ENCODE measurements around the gene FRYL. TPM values are rescaled to one million over a fixed set of nuclear protein-coding genes. Genes with fewer than 3 reads are reported as not detected.
"Not testable (repeated sequence)": the region's sequence is repeated elsewhere in the genome, so short reads cannot be mapped to it uniquely, and the experiment has no call there.

The FRYL gene
- polyA plus RNA-seq, 1 donor, result 45.7 TPM

DNA sequence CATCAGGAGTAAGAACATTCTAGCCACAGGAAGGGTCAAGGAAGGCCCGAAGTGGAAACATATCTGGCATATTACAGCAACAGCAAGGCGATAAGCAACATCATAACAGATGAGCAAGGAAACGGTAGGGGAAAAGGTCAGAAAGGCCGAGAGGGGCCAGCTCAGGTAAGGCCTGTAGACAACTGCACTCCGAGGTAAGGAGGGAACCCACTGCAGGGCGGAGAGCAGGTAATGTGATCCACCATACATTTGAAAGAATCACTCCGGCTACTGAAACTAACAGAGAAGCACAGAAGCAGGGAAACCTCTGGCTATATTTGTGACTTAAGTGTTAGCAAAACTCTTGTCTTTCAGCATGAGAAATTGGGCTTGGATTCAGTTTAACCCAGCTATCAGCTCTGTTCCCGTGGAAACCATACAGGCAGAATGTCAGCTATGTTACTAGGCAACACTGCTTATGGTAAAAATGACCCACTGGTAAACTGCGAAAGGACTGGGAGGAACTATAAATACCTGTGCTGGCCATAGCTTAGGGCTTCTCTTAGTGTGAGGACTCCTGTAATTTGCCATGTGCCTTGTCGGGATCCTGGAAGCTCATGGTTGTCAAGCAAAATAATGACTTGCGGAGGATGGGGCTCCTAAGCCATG is 31.0 kb downstream of the FRYL start:
- H3K4me1 ChIP-seq (ENCODE audit: control insufficient read depth, insufficient read depth, low read length), result no peaks in the 10 kb centered on the region
- WGBS (ENCODE audit: insufficient coverage, low lambda C conversion rate), result no CpG with 5 or more reads among the region's 11 CpGs
- H3K36me3 ChIP-seq (ENCODE audit: control insufficient read depth, insufficient read depth, low read length), result no peaks in the 10 kb centered on the region
- no peaks in the 10 kb centered on the region for H3K9me3 ChIP-seq (ENCODE audit: control insufficient read depth, low read depth, low read length)
- peak in 1 of 2 donors; percentile 6 for DNase-seq
- no peak overlapping the region for H3K27ac ChIP-seq (ENCODE audit: low read length)
- H3K4me3 ChIP-seq (ENCODE audit: low read length), result no peak overlapping the region
- H3K27me3 ChIP-seq (ENCODE audit: control insufficient read depth, insufficient read depth, low read length), result no peaks in the 10 kb centered on the region

DNA sequence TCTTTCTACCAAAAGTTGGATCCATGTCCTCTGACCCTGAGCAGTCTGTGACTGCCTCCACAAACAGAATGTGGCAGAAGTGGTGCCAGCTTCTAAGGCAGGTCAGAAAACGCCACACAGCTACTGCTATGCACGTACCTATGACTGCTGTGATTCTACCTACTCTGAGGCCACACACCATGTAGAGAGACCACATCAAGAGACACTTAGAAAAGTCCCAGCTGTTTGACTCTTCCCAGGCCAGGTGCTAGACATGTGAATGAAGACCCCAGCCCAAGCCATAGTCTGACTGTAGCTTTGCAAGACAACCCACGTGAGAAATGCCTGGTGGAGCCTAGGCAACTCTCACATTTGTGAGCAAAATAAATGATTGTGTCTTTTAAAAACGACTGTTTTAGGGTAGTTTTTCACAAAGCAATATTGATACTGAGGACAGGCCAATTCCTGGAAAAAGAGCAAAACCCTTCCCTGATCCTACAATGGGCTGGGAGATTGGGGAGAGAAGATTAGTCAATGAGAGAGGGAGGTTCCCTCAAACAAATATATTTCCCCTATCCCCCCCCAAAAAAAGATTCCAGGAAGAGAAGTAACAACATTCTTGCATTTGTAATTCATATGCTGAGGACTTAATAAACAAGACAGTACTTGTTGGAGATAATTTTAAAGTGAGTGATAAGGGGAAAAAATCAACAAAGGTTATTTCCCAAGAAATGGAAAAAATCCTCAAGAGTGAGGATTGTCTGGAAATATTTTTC is 33.3 kb downstream of the FRYL start:
- Histone ChIP-seq H3K36me3 (ENCODE audit: control insufficient read depth, insufficient read depth, low read length) (no peaks in the 10 kb centered on the region), H3K27me3 (ENCODE audit: control insufficient read depth, insufficient read depth, low read length) (no peaks in the 10 kb centered on the region), H3K27ac (ENCODE audit: low read length) (no peak overlapping the region), H3K9me3 (ENCODE audit: control insufficient read depth, low read depth, low read length) (no peaks in the 10 kb centered on the region), H3K4me3 (ENCODE audit: low read length) (no peak overlapping the region), H3K4me1 (ENCODE audit: control insufficient read depth, insufficient read depth, low read length) (no peaks in the 10 kb centered on the region)
- DNase-seq, result no peak
- WGBS (ENCODE audit: insufficient coverage, low lambda C conversion rate), result 50% methylated on average over 1 of the region's 4 CpGs

DNA sequence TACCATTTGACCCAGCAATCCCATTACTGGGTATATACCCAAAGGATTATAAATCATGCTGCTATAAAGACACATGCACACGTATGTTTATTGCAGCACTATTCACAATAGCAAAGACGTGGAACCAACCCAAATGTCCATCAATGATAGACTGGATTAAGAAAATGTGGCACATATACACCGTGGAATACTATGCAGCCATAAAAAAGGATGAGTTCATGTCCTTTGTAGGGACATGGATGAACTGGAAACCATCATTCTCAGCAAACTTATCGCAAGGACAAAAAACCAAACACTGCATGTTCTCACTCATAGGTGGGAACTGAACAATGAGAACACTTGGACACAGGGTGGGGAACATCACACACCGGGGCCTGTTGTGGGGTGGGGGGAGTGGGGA is 34.9 kb downstream of the FRYL start:
- not testable (repeated sequence) for H3K27me3 ChIP-seq (ENCODE audit: control insufficient read depth, insufficient read depth, low read length); H3K9me3 ChIP-seq (ENCODE audit: control insufficient read depth, low read depth, low read length); H3K4me1 ChIP-seq (ENCODE audit: control insufficient read depth, insufficient read depth, low read length); H3K27ac ChIP-seq (ENCODE audit: low read length); H3K36me3 ChIP-seq (ENCODE audit: control insufficient read depth, insufficient read depth, low read length); H3K4me3 ChIP-seq (ENCODE audit: low read length); DNase-seq
- no CpG with 5 or more reads among the region's 5 CpGs for WGBS (ENCODE audit: insufficient coverage, low lambda C conversion rate)

DNA sequence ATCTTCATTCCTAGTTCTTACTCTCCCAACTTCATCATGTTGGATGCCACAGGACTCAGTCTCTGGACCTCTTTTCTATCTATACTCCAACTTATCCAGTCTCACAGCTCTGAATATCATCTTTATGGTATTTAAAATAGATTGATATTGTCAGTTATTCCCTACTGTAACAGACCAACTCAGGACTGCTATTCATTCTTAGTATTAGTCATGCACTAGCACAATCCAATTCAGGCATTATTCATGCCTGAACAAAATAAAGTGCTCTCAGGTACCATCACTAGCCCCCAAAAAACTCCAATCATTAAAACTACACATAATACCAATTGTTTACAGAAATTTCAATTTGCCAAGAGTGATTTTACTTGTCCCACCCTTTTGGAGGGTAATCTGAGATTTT is 37.7 kb downstream of the FRYL start:
- Histone ChIP-seq H3K4me1 (ENCODE audit: control insufficient read depth, insufficient read depth, low read length) (no peaks in the 10 kb centered on the region), H3K27me3 (ENCODE audit: control insufficient read depth, insufficient read depth, low read length) (no peaks in the 10 kb centered on the region), H3K4me3 (ENCODE audit: low read length) (no peak overlapping the region), H3K9me3 (ENCODE audit: control insufficient read depth, low read depth, low read length) (no peaks in the 10 kb centered on the region), H3K27ac (ENCODE audit: low read length) (no peak overlapping the region), H3K36me3 (ENCODE audit: control insufficient read depth, insufficient read depth, low read length) (no peaks in the 10 kb centered on the region)
- DNase-seq, result no peak

DNA sequence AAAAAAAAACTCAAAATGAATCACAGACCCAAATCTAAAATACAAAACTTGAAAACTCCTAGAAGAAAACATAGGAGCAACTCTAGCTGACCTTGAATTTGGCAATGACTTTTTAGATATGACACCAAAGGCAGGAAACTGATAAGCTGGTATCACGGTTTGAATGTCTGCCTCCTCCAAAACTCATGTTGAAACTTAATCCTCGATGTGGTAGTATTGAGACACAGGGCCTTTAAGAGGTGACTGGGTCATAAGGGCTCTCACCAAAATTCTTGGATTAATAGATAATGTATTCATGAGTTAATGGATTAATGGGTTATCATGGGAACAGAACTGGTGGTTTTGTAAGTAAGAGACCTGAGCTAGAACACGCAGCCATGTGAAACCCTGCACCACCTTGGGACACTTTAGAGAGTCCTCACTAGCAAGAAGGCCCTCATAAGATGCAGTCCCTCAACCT is 40.5 kb downstream of the FRYL start:
- 83% methylated on average over 1 of the region's 3 CpGs for WGBS (ENCODE audit: insufficient coverage, low lambda C conversion rate)
- Histone ChIP-seq H3K9me3 (ENCODE audit: control insufficient read depth, low read depth, low read length) (no peaks in the 10 kb centered on the region), H3K27ac (ENCODE audit: low read length) (no peak overlapping the region), H3K4me1 (ENCODE audit: control insufficient read depth, insufficient read depth, low read length) (no peaks in the 10 kb centered on the region), H3K4me3 (ENCODE audit: low read length) (no peak overlapping the region), H3K27me3 (ENCODE audit: control insufficient read depth, insufficient read depth, low read length) (no peaks in the 10 kb centered on the region), H3K36me3 (ENCODE audit: control insufficient read depth, insufficient read depth, low read length) (no peaks in the 10 kb centered on the region)
- no peak for DNase-seq

DNA sequence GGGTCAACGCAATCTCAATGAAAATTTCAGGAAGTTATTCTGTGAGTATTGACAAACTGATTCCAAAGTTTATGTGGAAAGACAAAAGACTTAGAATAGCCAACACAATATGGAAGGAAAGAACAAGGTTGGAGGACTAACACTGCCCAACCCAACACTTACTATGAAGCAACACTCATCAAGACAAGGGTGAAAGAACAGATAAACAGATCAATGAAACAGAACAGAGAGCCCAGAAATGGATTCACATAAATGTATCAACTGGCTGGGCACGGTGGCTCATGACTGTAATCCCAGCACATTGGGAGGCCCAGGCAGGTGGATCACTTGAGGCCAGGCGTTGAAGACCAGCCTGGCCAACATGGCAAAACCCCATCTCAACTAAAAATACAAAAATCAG is 41.2 kb downstream of the FRYL start:
- no peak overlapping the region for H3K27ac ChIP-seq (ENCODE audit: low read length)
- H3K4me1 ChIP-seq (ENCODE audit: control insufficient read depth, insufficient read depth, low read length), result no peaks in the 10 kb centered on the region
- DNase-seq, result no peak
- no peaks in the 10 kb centered on the region for H3K9me3 ChIP-seq (ENCODE audit: control insufficient read depth, low read depth, low read length)
- no peaks in the 10 kb centered on the region for H3K36me3 ChIP-seq (ENCODE audit: control insufficient read depth, insufficient read depth, low read length)
- H3K4me3 ChIP-seq (ENCODE audit: low read length), result no peak overlapping the region
- no peaks in the 10 kb centered on the region for H3K27me3 ChIP-seq (ENCODE audit: control insufficient read depth, insufficient read depth, low read length)
- 100% methylated on average over 1 of the region's 3 CpGs for WGBS (ENCODE audit: insufficient coverage, low lambda C conversion rate)

DNA sequence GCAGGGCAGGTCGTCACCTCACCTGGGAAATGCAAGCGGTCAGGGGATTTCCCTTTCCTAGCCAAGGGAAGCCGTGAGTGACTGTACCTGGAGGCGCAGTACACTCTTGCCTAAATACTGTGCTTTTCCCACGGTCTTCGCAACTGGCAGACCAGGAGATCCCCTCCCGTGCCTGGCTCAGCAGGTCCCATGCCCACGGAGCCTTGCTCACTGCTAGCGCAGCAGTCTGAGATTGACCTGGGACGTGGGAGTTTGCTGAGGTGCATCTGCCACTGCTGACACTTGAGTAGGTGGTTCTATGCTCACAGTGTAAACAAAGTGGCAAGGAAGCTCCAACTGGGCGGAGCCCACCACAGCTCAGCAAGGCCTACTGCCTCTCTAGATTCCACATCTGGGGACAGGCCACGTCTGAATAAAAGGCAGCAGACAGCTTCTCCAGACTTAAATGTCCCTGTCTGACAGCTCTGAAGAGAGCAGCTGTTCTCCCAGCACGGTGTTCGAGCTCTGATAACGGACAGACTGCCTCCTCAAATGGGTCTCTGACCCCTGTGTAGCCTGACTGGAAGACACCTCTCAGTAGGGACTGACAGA is 51.1 kb downstream of the FRYL start:
- not testable (repeated sequence) for H3K27me3 ChIP-seq (ENCODE audit: control insufficient read depth, insufficient read depth, low read length); H3K9me3 ChIP-seq (ENCODE audit: control insufficient read depth, low read depth, low read length); DNase-seq; H3K4me3 ChIP-seq (ENCODE audit: low read length); H3K27ac ChIP-seq (ENCODE audit: low read length); H3K4me1 ChIP-seq (ENCODE audit: control insufficient read depth, insufficient read depth, low read length); H3K36me3 ChIP-seq (ENCODE audit: control insufficient read depth, insufficient read depth, low read length)
- WGBS (ENCODE audit: insufficient coverage, low lambda C conversion rate), result no CpG with 5 or more reads among the region's 15 CpGs

DNA sequence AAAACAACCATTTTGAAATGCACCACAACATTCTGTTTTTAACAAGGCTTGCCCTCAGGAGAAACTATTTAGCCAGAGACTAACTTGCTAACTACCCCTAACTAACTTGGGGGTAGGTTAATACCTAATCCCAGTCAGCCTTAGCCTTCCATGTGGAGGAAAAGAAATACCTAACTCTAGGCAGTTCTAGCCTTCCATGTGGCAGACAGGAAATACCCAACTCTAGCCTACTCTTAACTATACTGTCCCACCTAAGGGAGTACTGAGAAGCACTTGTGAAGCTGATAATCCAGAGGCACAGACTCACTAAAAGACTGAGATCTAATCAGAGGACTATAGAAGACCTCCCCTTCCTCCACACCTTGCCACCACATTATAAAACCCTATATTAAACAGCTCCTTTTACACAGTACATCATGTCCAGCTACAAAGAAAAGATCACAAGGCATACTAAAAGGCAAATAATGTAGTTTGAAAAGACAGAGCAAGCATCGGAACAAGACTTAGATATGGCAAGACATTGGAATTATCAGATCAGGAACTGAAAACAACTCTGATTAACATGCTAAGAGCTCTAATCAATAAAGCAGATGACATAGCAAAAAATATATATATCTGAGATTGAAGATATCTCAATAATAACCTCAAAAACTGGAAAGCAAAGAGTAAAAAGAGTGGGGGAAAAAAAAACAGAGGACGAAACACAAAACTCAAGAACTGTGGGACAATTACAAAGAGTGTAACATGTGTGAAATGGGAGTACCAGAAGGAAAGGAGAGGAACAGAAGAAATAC is 52.2 kb downstream of the FRYL start:
- H3K27ac ChIP-seq (ENCODE audit: low read length), result no peak overlapping the region

DNA sequence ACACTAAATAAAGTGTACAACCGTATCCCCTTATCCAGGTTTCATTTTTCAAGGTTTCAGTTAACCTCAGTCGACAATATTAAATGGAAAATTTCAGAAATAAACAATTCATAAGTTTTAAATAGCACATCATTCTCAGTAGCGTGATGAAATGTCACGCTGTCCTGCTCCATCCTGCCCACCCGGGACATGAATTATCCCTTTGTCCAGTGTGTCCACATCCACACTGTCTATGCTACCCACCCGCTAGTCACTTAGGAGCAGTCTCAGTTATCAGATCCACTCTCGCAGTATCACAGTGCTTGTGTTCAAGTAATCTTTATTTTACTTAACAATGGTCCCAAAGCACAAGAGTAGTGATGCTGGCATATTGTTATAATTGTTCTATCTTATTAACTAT is 54.7 kb downstream of the FRYL start:
- no peaks in the 10 kb centered on the region for H3K9me3 ChIP-seq (ENCODE audit: control insufficient read depth, low read depth, low read length)
- peaks cover 2% of the 10 kb centered on the region for H3K36me3 ChIP-seq (ENCODE audit: control insufficient read depth, insufficient read depth, low read length)
- H3K4me1 ChIP-seq (ENCODE audit: control insufficient read depth, insufficient read depth, low read length), result no peaks in the 10 kb centered on the region
- 100% methylated on average over 1 of the region's 7 CpGs for WGBS (ENCODE audit: insufficient coverage, low lambda C conversion rate)
- no peak overlapping the region for H3K27ac ChIP-seq (ENCODE audit: low read length)
- DNase-seq, result no peak
- no peak overlapping the region for H3K4me3 ChIP-seq (ENCODE audit: low read length)
- H3K27me3 ChIP-seq (ENCODE audit: control insufficient read depth, insufficient read depth, low read length), result no peaks in the 10 kb centered on the region

More for the DNA sequence above, 52.2 kb downstream of the FRYL start:
- H3K9me3 ChIP-seq (ENCODE audit: control insufficient read depth, low read depth, low read length), result no peaks in the 10 kb centered on the region
- H3K27me3 ChIP-seq (ENCODE audit: control insufficient read depth, insufficient read depth, low read length), result no peaks in the 10 kb centered on the region
- no peaks in the 10 kb centered on the region for H3K4me1 ChIP-seq (ENCODE audit: control insufficient read depth, insufficient read depth, low read length)
- DNase-seq, result no peak
- H3K4me3 ChIP-seq (ENCODE audit: low read length), result no peak overlapping the region
- 100% methylated on average over 2 of the region's 2 CpGs for WGBS (ENCODE audit: insufficient coverage, low lambda C conversion rate)
- peaks cover 2% of the 10 kb centered on the region for H3K36me3 ChIP-seq (ENCODE audit: control insufficient read depth, insufficient read depth, low read length)

All from large intestine (tissue), 3 donors.